Ascending aorta (tissue), 2 donors: ENCODE results near the gene STON2. TPM values are rescaled to one million over a fixed set of nuclear protein-coding genes. Genes with fewer than 3 reads are reported as not detected.

Experiments used
- DNase-seq, 2 donors: peaks; one replicate each; pipeline ENCODE4 v3.0.0-alpha.2; 2019; ENCODE audit warnings: low spot score in 2 of 2
- H3K27ac ChIP-seq, 2 donors: fragments of 200-600 bp; sonication (generic); one replicate each; pipeline ENCODE4 v1.5.1; 2016 to 2017; ENCODE audit warnings: mild to moderate bottlenecking in 1 of 2
- H3K27me3 ChIP-seq: fragments of 200-600 bp; sonication (generic); one replicate; pipeline ENCODE4 v1.5.1; 2017
- H3K36me3 ChIP-seq, 2 donors: fragments of 200-600 bp; sonication (generic); one replicate each; pipeline ENCODE4 v1.5.1; 2016
- H3K4me1 ChIP-seq, 2 donors: fragments of 200-600 bp; sonication (generic); one replicate each; pipeline ENCODE4 v1.5.1; 2016 to 2017; ENCODE audit warnings: mild to moderate bottlenecking in 1 of 2
- H3K4me3 ChIP-seq, 2 donors: fragments of 200-600 bp; sonication (generic); one replicate each; pipeline ENCODE4 v1.5.1; 2016 to 2017; ENCODE audit warnings: mild to moderate bottlenecking in 1 of 2
- H3K9me3 ChIP-seq, 2 donors: fragments of 200-600 bp; sonication (generic); one replicate each; pipeline ENCODE4 v1.5.1; 2016
- CTCF ChIP-seq, 3 experiments: fragments of 200-600 bp in 2 of 3; fragments of 450-650 bp in 1 of 3; sonication (generic) in 2 of 3; IDR thresholded peaks; one replicate each; pipeline ENCODE4 v1.5.1; 2016 to 2019; ENCODE audit warnings: antibody characterized with exemption in 3 of 3, mild to moderate bottlenecking in 1 of 3, moderate library complexity in 1 of 3
- intact Hi-C: fragments of 100-400 bp; cut with DNase I; formaldehyde crosslinking; loops from one replicate; pipeline ENCODE4 v1.15.1; 2023
- total RNA-seq: library from RNA; depleted of rRNA; stranded (reverse); fragments of >200 nt; gene quantifications from one replicate; pipeline ENCODE4 v1.1.0, GENCODE V29; 2016

The STON2 gene
- total RNA-seq, 1 donor from 2014 or later, result 54.0 TPM

GRCh38 chr14:81219759-81220579 lies 180.2 kb downstream of the STON2 start:
- TF ChIP-seq CTCF (IDR thresholded peaks at IDR 0.05), result no peak
- Histone ChIP-seq H3K4me1 (peaks cover 2 to 23% of the 10 kb centered on the region in 2 donors), H3K27me3 (no peaks in the 10 kb centered on the region), H3K9me3 (no peaks in the 10 kb centered on the region), H3K27ac (peak overlapping the region; percentile 98 to 99), H3K4me3 (peak overlapping the region; percentile 91 to 96), H3K36me3 (peaks cover 8 to 9% of the 10 kb centered on the region in 2 donors)
- intact Hi-C loops, result loop anchor here (5.0 kb wide), 3 partner anchors 48 to 278 kb away; partner anchors contain the start of gene CEP128
- no peak for DNase-seq

GRCh38 chr14:81219210-81219758 lies 180.8 kb downstream of the STON2 start:
- Histone ChIP-seq H3K36me3 (peaks cover 9 to 14% of the 10 kb centered on the region in 2 donors), H3K27me3 (no peaks in the 10 kb centered on the region), H3K27ac (peak overlapping the region; percentile 98 to 99), H3K4me1 (peaks cover 2 to 23% of the 10 kb centered on the region in 2 donors), H3K4me3 (peak overlapping the region; percentile 91 to 96), H3K9me3 (no peaks in the 10 kb centered on the region)
- DNase-seq, result peak; percentile 88 to 97
- no peak for TF ChIP-seq CTCF (IDR thresholded peaks at IDR 0.05)
- intact Hi-C loops, result loop anchor here (5.0 kb wide), 1 partner anchor 47 kb away; no protein-coding TSS in a partner anchor

GRCh38 chr14:81211844-81212243 lies 188.3 kb downstream of the STON2 start:
- Histone ChIP-seq H3K9me3 (no peaks in the 10 kb centered on the region), H3K4me1 (peaks cover 0 to 4% of the 10 kb centered on the region in 2 donors), H3K27me3 (no peaks in the 10 kb centered on the region), H3K4me3 (no peak overlapping the region), H3K36me3 (peaks cover 16 to 41% of the 10 kb centered on the region in 2 donors), H3K27ac (no peak overlapping the region)
- peak; percentile 13 to 45 (median 31) for TF ChIP-seq CTCF (IDR thresholded peaks at IDR 0.05)
- intact Hi-C loops, result no loop called here
- DNase-seq, result no peak

Other genes starting within 250 kb of the STON2 start
- gene GTF2A1, start 179.4 kb downstream of the STON2 start, total RNA-seq, result 47.9 TPM
- 37.3 TPM for gene SEL1L, start 133.5 kb upstream of the STON2 start, total RNA-seq